Liver (tissue), 9 donors: ENCODE measurements around the gene USP2. TPM values are rescaled to one million over a fixed set of nuclear protein-coding genes. Genes with fewer than 3 reads are reported as not detected.

Experiments used
- DNase-seq: peaks from one replicate; pipeline ENCODE4 v3.0.0-alpha.2; 2017; ENCODE audit warnings: low spot score
- H3K27ac ChIP-seq, 2 donors: one replicate each; pipeline ENCODE4 v1.7.0; 2013; ENCODE audit warnings: inconsistent platforms in 2 of 2, low read length in 2 of 2, control low read depth in 1 of 2, low read depth in 1 of 2, mild to moderate bottlenecking in 1 of 2
- H3K27me3 ChIP-seq, 4 donors: one replicate each; pipeline versions ENCODE4 v1.6.1 to v1.7.0; 2013; ENCODE audit warnings: low read length in 3 of 4, inconsistent platforms in 1 of 4, mild to moderate bottlenecking in 1 of 4, moderate library complexity in 1 of 4; ENCODE audit not compliant: control insufficient read depth in 4 of 4, insufficient read depth in 4 of 4
- H3K36me3 ChIP-seq, 4 donors: one replicate each; pipeline versions ENCODE4 v1.6.1 to v1.7.0; 2013; ENCODE audit warnings: low read length in 3 of 4, mild to moderate bottlenecking in 3 of 4, low read depth in 1 of 4, moderate library complexity in 1 of 4; ENCODE audit not compliant: control insufficient read depth in 4 of 4, insufficient read depth in 3 of 4
- H3K4me1 ChIP-seq, 4 donors: one replicate each; pipeline versions ENCODE4 v1.6.1 to v1.7.0; 2013; ENCODE audit warnings: low read length in 3 of 4, mild to moderate bottlenecking in 3 of 4, moderate library complexity in 1 of 4; ENCODE audit not compliant: control insufficient read depth in 4 of 4, insufficient read depth in 4 of 4
- H3K4me3 ChIP-seq, 3 donors: one replicate each; pipeline versions ENCODE4 v1.6.1 to v1.7.0; 2013; ENCODE audit warnings: low read length in 3 of 3, control low read depth in 1 of 3, low read depth in 1 of 3, mild to moderate bottlenecking in 1 of 3
- H3K9ac ChIP-seq, 2 donors: one replicate each; pipeline ENCODE4 v1.7.0; 2013; ENCODE audit warnings: low read length in 2 of 2, mild to moderate bottlenecking in 2 of 2, moderate library complexity in 2 of 2, control low read depth in 1 of 2, low read depth in 1 of 2
- H3K9me3 ChIP-seq, 4 donors: one replicate each; pipeline versions ENCODE4 v1.6.1 to v1.7.0; 2013; ENCODE audit warnings: low read length in 3 of 4; ENCODE audit not compliant: control insufficient read depth in 4 of 4
- FOXA2 ChIP-seq: IDR thresholded peaks from 2 replicates; pipeline ENCODE4 v1.6.1; 2016; ENCODE audit warnings: antibody characterized with exemption
- GABPA ChIP-seq, 2 donors: IDR thresholded peaks in 1 of 2; conservative IDR thresholded peaks in 1 of 2; 2 replicates each; pipeline ENCODE4 v1.6.1; 2016; ENCODE audit warnings: antibody characterized with exemption in 2 of 2, mild to moderate bottlenecking in 1 of 2, moderate library complexity in 1 of 2
- HNF4A ChIP-seq, 2 donors: conservative IDR thresholded peaks; 2 replicates each; pipeline ENCODE4 v1.6.1; 2016; ENCODE audit warnings: antibody characterized with exemption in 2 of 2, mild to moderate bottlenecking in 2 of 2
- HNF4G ChIP-seq: IDR thresholded peaks from 2 replicates; pipeline ENCODE4 v1.6.1; 2016; ENCODE audit warnings: antibody characterized with exemption
- JUND ChIP-seq, 2 donors: IDR thresholded peaks; 2 replicates each; pipeline ENCODE4 v1.6.1; 2016; ENCODE audit warnings: antibody characterized with exemption in 2 of 2
- NR2F2 ChIP-seq: IDR thresholded peaks from 2 replicates; pipeline ENCODE4 v1.6.1; 2016; ENCODE audit warnings: antibody characterized with exemption
- RAD21 ChIP-seq, 2 donors: IDR thresholded peaks; 2 replicates each; pipeline ENCODE4 v1.6.1; 2016; ENCODE audit warnings: antibody characterized with exemption in 2 of 2, mild to moderate bottlenecking in 2 of 2
- RXRA ChIP-seq, 2 donors: IDR thresholded peaks; 2 replicates each; pipeline ENCODE4 v1.6.1; 2017 to 2018; ENCODE audit warnings: antibody characterized with exemption in 2 of 2, mild to moderate bottlenecking in 1 of 2
- SP1 ChIP-seq: IDR thresholded peaks from 2 replicates; pipeline ENCODE4 v1.6.1; 2018; ENCODE audit warnings: antibody characterized with exemption, mild to moderate bottlenecking
- TAF1 ChIP-seq: conservative IDR thresholded peaks from 2 replicates; pipeline ENCODE4 v1.6.1; 2016; ENCODE audit warnings: antibody characterized with exemption, mild to moderate bottlenecking
- WGBS: extraction: QIAGEN DNeasy Blood & Tissue Kit; methylation state at CpG from one replicate; pipeline ENCODE4 v1.1.7; 2013; 5-methylcytosine and 5-hydroxymethylcytosine counted together
- polyA plus RNA-seq, 2 donors: library from polyadenylated mRNA; stranded (reverse) in 1 of 2; unstranded in 1 of 2; fragments of 200-250 nt in 1 of 2; fragments of >200 nt in 1 of 2; fragmentation: Nextera tagmentation in 1 of 2; extraction: Ambion mirVana in 1 of 2; gene quantifications; one replicate each; pipeline versions ENCODE4 v1.2.1 to v1.2.3, GENCODE V29; 2013 to 2015
- total RNA-seq, 2 donors: library from RNA; depleted of rRNA; stranded (reverse); fragments of >200 nt; gene quantifications; one replicate each; pipeline ENCODE4 v1.2.3, GENCODE V29; 2014
- TF ChIP-seq, protein P1 (sequence below): IDR thresholded peaks from 2 replicates; pipeline ENCODE4 v1.6.1; 2016; ENCODE audit warnings: antibody characterized with exemption
- TF ChIP-seq, protein P2 (sequence below): IDR thresholded peaks from 2 replicates; pipeline ENCODE4 v1.6.1; 2016; ENCODE audit warnings: antibody characterized with exemption
- TF ChIP-seq, protein P3 (sequence below): IDR thresholded peaks from 2 replicates; pipeline ENCODE4 v1.6.1; 2016; ENCODE audit warnings: antibody characterized with exemption
- TF ChIP-seq, protein P4 (sequence below): IDR thresholded peaks from 2 replicates; pipeline ENCODE4 v1.6.1; 2016; ENCODE audit warnings: antibody characterized with exemption, mild to moderate bottlenecking
- donor health status: healthy.
- donor health status: healthy.
- donor health status: healthy.
- donor health status: healthy.
- donor health status: healthy.

USP2 gene
- total and polyA plus RNA-seq, 4 donors = 0.65 to 4.4 (median 2.1) TPM

DNA sequence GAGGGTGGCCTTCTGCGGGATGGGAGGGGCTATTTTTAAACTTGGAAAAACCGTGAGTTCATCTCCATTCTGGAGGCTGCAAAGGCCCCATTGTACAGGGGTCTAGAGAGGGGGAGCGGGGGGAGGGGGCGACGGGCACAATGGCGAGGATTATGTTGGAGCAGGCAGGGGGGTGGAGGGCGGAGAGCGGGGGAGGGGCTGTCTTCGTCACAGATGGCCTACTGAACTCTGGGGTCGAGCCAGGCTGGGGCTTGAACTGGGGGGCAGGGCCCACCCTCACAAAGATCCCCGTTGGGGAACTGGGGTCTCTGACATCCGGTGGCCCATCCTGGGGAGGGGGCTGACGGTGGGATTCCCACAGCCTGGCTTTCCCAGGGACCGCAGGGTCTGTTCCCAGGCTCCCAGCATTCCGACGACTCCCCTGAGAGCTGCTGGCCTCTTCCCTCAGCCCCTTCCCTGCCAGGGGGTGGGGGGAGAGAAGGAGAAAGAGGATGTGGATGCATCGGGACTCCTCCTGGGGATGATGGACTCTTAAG, 61.2 kb downstream of the USP2 start:
- 36% methylated on average over 17 of the region's 17 CpGs for WGBS
- H3K27me3 ChIP-seq = peaks cover 0 to 8% (median 3%) of the 10 kb centered on the region in 4 donors
- no peaks in the 10 kb centered on the region for H3K36me3 ChIP-seq
- peak overlapping the region; percentile 64 to 69 for H3K27ac ChIP-seq
- H3K9ac ChIP-seq = no peak overlapping the region
- H3K4me1 ChIP-seq = peaks cover 12 to 37% (median 24%) of the 10 kb centered on the region in 4 donors
- TF ChIP-seq, protein P1, sequence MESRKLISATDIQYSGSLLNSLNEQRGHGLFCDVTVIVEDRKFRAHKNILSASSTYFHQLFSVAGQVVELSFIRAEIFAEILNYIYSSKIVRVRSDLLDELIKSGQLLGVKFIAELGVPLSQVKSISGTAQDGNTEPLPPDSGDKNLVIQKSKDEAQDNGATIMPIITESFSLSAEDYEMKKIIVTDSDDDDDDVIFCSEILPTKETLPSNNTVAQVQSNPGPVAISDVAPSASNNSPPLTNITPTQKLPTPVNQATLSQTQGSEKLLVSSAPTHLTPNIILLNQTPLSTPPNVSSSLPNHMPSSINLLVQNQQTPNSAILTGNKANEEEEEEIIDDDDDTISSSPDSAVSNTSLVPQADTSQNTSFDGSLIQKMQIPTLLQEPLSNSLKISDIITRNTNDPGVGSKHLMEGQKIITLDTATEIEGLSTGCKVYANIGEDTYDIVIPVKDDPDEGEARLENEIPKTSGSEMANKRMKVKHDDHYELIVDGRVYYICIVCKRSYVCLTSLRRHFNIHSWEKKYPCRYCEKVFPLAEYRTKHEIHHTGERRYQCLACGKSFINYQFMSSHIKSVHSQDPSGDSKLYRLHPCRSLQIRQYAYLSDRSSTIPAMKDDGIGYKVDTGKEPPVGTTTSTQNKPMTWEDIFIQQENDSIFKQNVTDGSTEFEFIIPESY = no peak
- TF ChIP-seq FOXA2 = no peak
- no peak for TF ChIP-seq JUND (IDR thresholded peaks at IDR 0.05)
- no peak for TF ChIP-seq TAF1
- no peak for TF ChIP-seq HNF4A (conservative IDR thresholded peaks at IDR 0.05)
- TF ChIP-seq NR2F2 = no peak
- TF ChIP-seq, protein P2, sequence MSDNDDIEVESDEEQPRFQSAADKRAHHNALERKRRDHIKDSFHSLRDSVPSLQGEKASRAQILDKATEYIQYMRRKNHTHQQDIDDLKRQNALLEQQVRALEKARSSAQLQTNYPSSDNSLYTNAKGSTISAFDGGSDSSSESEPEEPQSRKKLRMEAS = no peak
- TF ChIP-seq, protein P3, sequence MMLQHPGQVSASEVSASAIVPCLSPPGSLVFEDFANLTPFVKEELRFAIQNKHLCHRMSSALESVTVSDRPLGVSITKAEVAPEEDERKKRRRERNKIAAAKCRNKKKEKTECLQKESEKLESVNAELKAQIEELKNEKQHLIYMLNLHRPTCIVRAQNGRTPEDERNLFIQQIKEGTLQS = no peak
- TF ChIP-seq RAD21 (IDR thresholded peaks at IDR 0.05) = no peak
- TF ChIP-seq, protein P4, sequence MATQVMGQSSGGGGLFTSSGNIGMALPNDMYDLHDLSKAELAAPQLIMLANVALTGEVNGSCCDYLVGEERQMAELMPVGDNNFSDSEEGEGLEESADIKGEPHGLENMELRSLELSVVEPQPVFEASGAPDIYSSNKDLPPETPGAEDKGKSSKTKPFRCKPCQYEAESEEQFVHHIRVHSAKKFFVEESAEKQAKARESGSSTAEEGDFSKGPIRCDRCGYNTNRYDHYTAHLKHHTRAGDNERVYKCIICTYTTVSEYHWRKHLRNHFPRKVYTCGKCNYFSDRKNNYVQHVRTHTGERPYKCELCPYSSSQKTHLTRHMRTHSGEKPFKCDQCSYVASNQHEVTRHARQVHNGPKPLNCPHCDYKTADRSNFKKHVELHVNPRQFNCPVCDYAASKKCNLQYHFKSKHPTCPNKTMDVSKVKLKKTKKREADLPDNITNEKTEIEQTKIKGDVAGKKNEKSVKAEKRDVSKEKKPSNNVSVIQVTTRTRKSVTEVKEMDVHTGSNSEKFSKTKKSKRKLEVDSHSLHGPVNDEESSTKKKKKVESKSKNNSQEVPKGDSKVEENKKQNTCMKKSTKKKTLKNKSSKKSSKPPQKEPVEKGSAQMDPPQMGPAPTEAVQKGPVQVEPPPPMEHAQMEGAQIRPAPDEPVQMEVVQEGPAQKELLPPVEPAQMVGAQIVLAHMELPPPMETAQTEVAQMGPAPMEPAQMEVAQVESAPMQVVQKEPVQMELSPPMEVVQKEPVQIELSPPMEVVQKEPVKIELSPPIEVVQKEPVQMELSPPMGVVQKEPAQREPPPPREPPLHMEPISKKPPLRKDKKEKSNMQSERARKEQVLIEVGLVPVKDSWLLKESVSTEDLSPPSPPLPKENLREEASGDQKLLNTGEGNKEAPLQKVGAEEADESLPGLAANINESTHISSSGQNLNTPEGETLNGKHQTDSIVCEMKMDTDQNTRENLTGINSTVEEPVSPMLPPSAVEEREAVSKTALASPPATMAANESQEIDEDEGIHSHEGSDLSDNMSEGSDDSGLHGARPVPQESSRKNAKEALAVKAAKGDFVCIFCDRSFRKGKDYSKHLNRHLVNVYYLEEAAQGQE = no peak
- no peak for TF ChIP-seq HNF4G
- DNase-seq = no peak
- peak overlapping the region in 1 of 3 donors; percentile 52 for H3K4me3 ChIP-seq
- no peaks in the 10 kb centered on the region for H3K9me3 ChIP-seq

DNA sequence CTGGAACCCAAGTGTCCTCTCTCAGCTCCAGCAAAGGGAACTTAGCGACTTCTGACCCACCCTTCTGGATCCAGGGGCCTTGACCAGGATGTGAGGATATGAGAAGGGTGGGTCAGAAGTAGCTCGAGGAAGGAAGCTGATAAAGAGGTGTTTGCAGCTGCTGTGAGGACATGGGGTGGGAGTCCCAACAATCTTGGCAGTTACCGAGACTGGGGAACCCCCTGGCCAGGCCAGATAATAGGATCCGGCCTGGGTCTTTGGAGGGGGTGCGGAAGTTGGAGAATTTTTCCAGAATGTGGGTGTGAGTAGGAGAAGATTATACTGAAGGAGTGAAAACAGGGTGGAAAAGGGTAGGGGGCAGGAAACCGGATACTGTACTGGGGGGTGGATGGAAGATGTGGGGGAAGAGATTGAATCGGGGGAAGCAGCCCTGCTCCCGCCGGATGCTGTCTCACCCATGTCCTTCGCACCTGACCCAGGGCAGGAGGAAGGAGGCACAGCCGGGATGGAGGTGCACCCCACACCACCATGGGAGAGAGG, 61.7 kb downstream of the USP2 start:
- Histone ChIP-seq H3K27me3 (peaks cover 0 to 8% (median 3%) of the 10 kb centered on the region in 4 donors), H3K36me3 (no peaks in the 10 kb centered on the region), H3K4me3 (no peak overlapping the region), H3K27ac (peak overlapping the region; percentile 65 to 69), H3K4me1 (peaks cover 12 to 37% (median 25%) of the 10 kb centered on the region in 4 donors), H3K9me3 (no peaks in the 10 kb centered on the region), H3K9ac (no peak overlapping the region)
- 58% methylated on average over 11 of the region's 11 CpGs for WGBS
- DNase-seq = no peak
- TF ChIP-seq NR2F2 (peak; percentile 73), SP1 (peak; percentile 22), GABPA (IDR thresholded peaks at IDR 0.05 in 1 of 2, conservative IDR thresholded peaks at IDR 0.05 in 1 of 2) (no peak), TAF1 (no peak), RXRA (IDR thresholded peaks at IDR 0.05) (no peak)
